ENCODE measurements around the gene GAB3.
"Not testable (repeated sequence)": the region's sequence is repeated elsewhere in the genome, so short reads cannot be mapped to it uniquely, and the experiment has no call there.

- TF ChIP-seq CTCF, POLR2A (IDR thresholded peaks at IDR 0.05): not testable (repeated sequence)
Observed at GRCh38 chrX:154672084-154672483, 78.8 kb downstream of the GAB3 start.

Measured in body of pancreas (tissue), 4 donors.